ENCODE data around the gene GTF2H2.
"Not testable (repeated sequence)": the region's sequence is repeated elsewhere in the genome, so short reads cannot be mapped to it uniquely, and the experiment has no call there.

Gene GTF2H2

GRCh38 chr5:71067262-71067928 is at the start of gene GTF2H2:
Gene GTF2H2 (minus strand): TSS chr5:71067676. CDS start chr5:71062763, 4,913 bp downstream.
- DNase-seq (ENCODE audit: low read depth in 2 of 2, low spot score in 1 of 2), result not testable (repeated sequence)

GRCh38 chr5:71109730-71110275 is 42.3 kb upstream of the GTF2H2 start:
- not testable (repeated sequence) for DNase-seq (ENCODE audit: low read depth in 2 of 2, low spot score in 1 of 2)

- not testable (repeated sequence) for DNase-seq (ENCODE audit: low read depth in 2 of 2, low spot score in 1 of 2)
These were observed 32.5 kb upstream of the GTF2H2 start for GRCh38 chr5:71099996-71100395.

- DNase-seq (ENCODE audit: low read depth in 2 of 2, low spot score in 1 of 2), result not testable (repeated sequence)
These were observed 30.4 kb upstream of the GTF2H2 start for GRCh38 chr5:71097930-71098203.

GRCh38 chr5:71097173-71097929 is 29.9 kb upstream of the GTF2H2 start:
- not testable (repeated sequence) for DNase-seq (ENCODE audit: low read depth in 2 of 2, low spot score in 1 of 2)

GRCh38 chr5:71089773-71090172 is 22.3 kb upstream of the GTF2H2 start:
- DNase-seq (ENCODE audit: low read depth in 2 of 2, low spot score in 1 of 2), result not testable (repeated sequence)

- DNase-seq (ENCODE audit: low read depth in 2 of 2, low spot score in 1 of 2), result not testable (repeated sequence)
These were observed 21.3 kb upstream of the GTF2H2 start for GRCh38 chr5:71088754-71089153.

- DNase-seq (ENCODE audit: low read depth in 2 of 2, low spot score in 1 of 2), result not testable (repeated sequence)
These were observed 18.7 kb upstream of the GTF2H2 start for GRCh38 chr5:71086145-71086544.

- not testable (repeated sequence) for DNase-seq (ENCODE audit: low read depth in 2 of 2, low spot score in 1 of 2)
These were observed 17.0 kb upstream of the GTF2H2 start for GRCh38 chr5:71084280-71085063.

- not testable (repeated sequence) for DNase-seq (ENCODE audit: low read depth in 2 of 2, low spot score in 1 of 2)
These were observed 15.4 kb upstream of the GTF2H2 start for GRCh38 chr5:71082898-71083297.

GRCh38 chr5:71082340-71082739 is 14.9 kb upstream of the GTF2H2 start:
- not testable (repeated sequence) for DNase-seq (ENCODE audit: low read depth in 2 of 2, low spot score in 1 of 2)

- DNase-seq (ENCODE audit: low read depth in 2 of 2, low spot score in 1 of 2), result not testable (repeated sequence)
These were observed 6.2 kb downstream of the GTF2H2 start for GRCh38 chr5:71061322-71061721.

- not testable (repeated sequence) for DNase-seq (ENCODE audit: low read depth in 2 of 2, low spot score in 1 of 2)
These were observed 8.1 kb downstream of the GTF2H2 start for GRCh38 chr5:71059426-71059825.

- DNase-seq (ENCODE audit: low read depth in 2 of 2, low spot score in 1 of 2), result not testable (repeated sequence)
These were observed 22.7 kb downstream of the GTF2H2 start for GRCh38 chr5:71044808-71045207.

- DNase-seq (ENCODE audit: low read depth in 2 of 2, low spot score in 1 of 2), result not testable (repeated sequence)
These were observed 23.3 kb downstream of the GTF2H2 start for GRCh38 chr5:71044128-71044527.

GRCh38 chr5:71031046-71031776 is 36.3 kb downstream of the GTF2H2 start:
- not testable (repeated sequence) for DNase-seq (ENCODE audit: low read depth in 2 of 2, low spot score in 1 of 2)

- not testable (repeated sequence) for DNase-seq (ENCODE audit: low read depth in 2 of 2, low spot score in 1 of 2)
These were observed 42.1 kb downstream of the GTF2H2 start, which contains the start of gene NAIP for GRCh38 chr5:71025289-71025953. Gene NAIP (minus strand): TSS chr5:71025339. CDS start chr5:71012915, 12,424 bp downstream.

- DNase-seq (ENCODE audit: low read depth in 2 of 2, low spot score in 1 of 2), result not testable (repeated sequence)
These were observed 46.8 kb downstream of the GTF2H2 start for GRCh38 chr5:71020643-71021042.

GRCh38 chr5:71018376-71019005 is 49.0 kb downstream of the GTF2H2 start:
- DNase-seq (ENCODE audit: low read depth in 2 of 2, low spot score in 1 of 2), result not testable (repeated sequence)

GRCh38 chr5:71014176-71014575 is 53.3 kb downstream of the GTF2H2 start:
- DNase-seq (ENCODE audit: low read depth in 2 of 2, low spot score in 1 of 2), result no peak

All from stimulated activated CD8-positive, alpha-beta memory T cell treated with anti-CD3 and anti-CD28 coated beads, Interleukin-4, amount 100 ng/mL, for 1 hour (primary cell).